Liver (tissue), 3 donors: ENCODE results near the gene EPC1.

Experiments
- ATF3 ChIP-seq: IDR thresholded peaks from 2 replicates; pipeline ENCODE4 v1.6.1; 2016; ENCODE audit warnings: antibody characterized with exemption
- CTCF ChIP-seq: fragments of 150-350 bp; IDR thresholded peaks from 2 replicates; pipeline ENCODE4 v1.5.1; 2017; ENCODE audit warnings: improper control_type of control experiment, low read depth, low read length; ENCODE audit not compliant: missing input control
- GABPA ChIP-seq, 2 donors: IDR thresholded peaks in 1 of 2; conservative IDR thresholded peaks in 1 of 2; 2 replicates each; pipeline ENCODE4 v1.6.1; 2016; ENCODE audit warnings: antibody characterized with exemption in 2 of 2, mild to moderate bottlenecking in 1 of 2, moderate library complexity in 1 of 2
- MAX ChIP-seq: IDR thresholded peaks from 2 replicates; pipeline ENCODE4 v1.6.1; 2016; ENCODE audit warnings: antibody characterized with exemption
- REST ChIP-seq: IDR thresholded peaks from 2 replicates; pipeline ENCODE4 v1.6.1; 2016; ENCODE audit warnings: antibody characterized with exemption, mild to moderate bottlenecking
- YY1 ChIP-seq: IDR thresholded peaks from 2 replicates; pipeline ENCODE4 v1.6.1; 2016; ENCODE audit warnings: antibody characterized with exemption, mild to moderate bottlenecking
- donor health status: healthy.
- donor health status: healthy.

- TF ChIP-seq CTCF (no peak), YY1 (no peak), GABPA (IDR thresholded peaks at IDR 0.05 in 1 of 2, conservative IDR thresholded peaks at IDR 0.05 in 1 of 2) (no peak), ATF3 (no peak), REST (no peak), MAX (no peak)
Observed at GRCh38 chr10:32362571-32362970, 15.6 kb upstream of the EPC1 start.
